Stimulated activated CD8-positive, alpha-beta memory T cell treated with anti-CD3 and anti-CD28 coated beads, Interleukin-4, amount 100 ng/mL, for 24 hours (primary cell): ENCODE measurements around the gene CLDN12.
A peak's percentile ranks its signal among the peaks of the same experiment; 100 is the strongest.

ENCODE experiments used
- DNase-seq: peaks from one replicate; pipeline ENCODE4 v3.0.0-alpha.2; 2020; ENCODE audit warnings: low read depth

CLDN12 gene

GRCh38 chr7:90403174-90404113 lies at the start of gene CLDN12:
CLDN12 (plus strand) TSS chr7:90403461; CDS start chr7:90412677, 9,216 bp downstream.
- peak; percentile 60 for DNase-seq

- DNase-seq, result no peak
Observed at GRCh38 chr7:90383422-90383821, 19.8 kb upstream of the CLDN12 start.

GRCh38 chr7:90383861-90384260 lies 19.4 kb upstream of the CLDN12 start:
- DNase-seq, result no peak

GRCh38 chr7:90384433-90384832 lies 18.8 kb upstream of the CLDN12 start:
- no peak for DNase-seq

- no peak for DNase-seq
Observed at GRCh38 chr7:90387470-90388240, 15.6 kb upstream of the CLDN12 start.

GRCh38 chr7:90390926-90391325 lies 12.3 kb upstream of the CLDN12 start:
- DNase-seq, result no peak

GRCh38 chr7:90391488-90391887 lies 11.8 kb upstream of the CLDN12 start:
- DNase-seq, result no peak

GRCh38 chr7:90396420-90396819 lies 6.8 kb upstream of the CLDN12 start:
- no peak for DNase-seq

- DNase-seq, result no peak
Observed at GRCh38 chr7:90401989-90402388, 1.3 kb upstream of the CLDN12 start.

GRCh38 chr7:90402785-90403173 lies 482 bp upstream of the CLDN12 start:
- no peak for DNase-seq

- DNase-seq, result no peak
Observed at GRCh38 chr7:90404777-90405176, 1.5 kb downstream of the CLDN12 start.

- DNase-seq, result no peak
Observed at GRCh38 chr7:90407484-90407821, 4.2 kb downstream of the CLDN12 start.

GRCh38 chr7:90408142-90408541 lies 4.9 kb downstream of the CLDN12 start:
- no peak for DNase-seq

- no peak for DNase-seq
Observed at GRCh38 chr7:90409667-90410066, 6.4 kb downstream of the CLDN12 start.

GRCh38 chr7:90411510-90411909 lies 8.2 kb downstream of the CLDN12 start:
- no peak for DNase-seq

- DNase-seq, result no peak
Observed at GRCh38 chr7:90412458-90413184, 9.4 kb downstream of the CLDN12 start.

GRCh38 chr7:90413185-90413528 lies 9.9 kb downstream of the CLDN12 start:
- no peak for DNase-seq

- no peak for DNase-seq
Observed at GRCh38 chr7:90421651-90422050, 18.4 kb downstream of the CLDN12 start.

- DNase-seq, result no peak
Observed at GRCh38 chr7:90424720-90425119, 21.5 kb downstream of the CLDN12 start.

GRCh38 chr7:90425376-90425775 lies 22.1 kb downstream of the CLDN12 start:
- DNase-seq, result no peak

- DNase-seq, result no peak
Observed at GRCh38 chr7:90430614-90431460, 27.6 kb downstream of the CLDN12 start.

GRCh38 chr7:90432752-90433151 lies 29.5 kb downstream of the CLDN12 start:
- DNase-seq, result no peak
